ENCODE data around the gene CSF1. TPM values are rescaled to one million over a fixed set of nuclear protein-coding genes. Genes with fewer than 3 reads are reported as not detected.

CSF1 gene
- polyA plus RNA-seq, 1 of the 3 experiments (the other 2 are of a cell fraction): 31.9 TPM

DNA sequence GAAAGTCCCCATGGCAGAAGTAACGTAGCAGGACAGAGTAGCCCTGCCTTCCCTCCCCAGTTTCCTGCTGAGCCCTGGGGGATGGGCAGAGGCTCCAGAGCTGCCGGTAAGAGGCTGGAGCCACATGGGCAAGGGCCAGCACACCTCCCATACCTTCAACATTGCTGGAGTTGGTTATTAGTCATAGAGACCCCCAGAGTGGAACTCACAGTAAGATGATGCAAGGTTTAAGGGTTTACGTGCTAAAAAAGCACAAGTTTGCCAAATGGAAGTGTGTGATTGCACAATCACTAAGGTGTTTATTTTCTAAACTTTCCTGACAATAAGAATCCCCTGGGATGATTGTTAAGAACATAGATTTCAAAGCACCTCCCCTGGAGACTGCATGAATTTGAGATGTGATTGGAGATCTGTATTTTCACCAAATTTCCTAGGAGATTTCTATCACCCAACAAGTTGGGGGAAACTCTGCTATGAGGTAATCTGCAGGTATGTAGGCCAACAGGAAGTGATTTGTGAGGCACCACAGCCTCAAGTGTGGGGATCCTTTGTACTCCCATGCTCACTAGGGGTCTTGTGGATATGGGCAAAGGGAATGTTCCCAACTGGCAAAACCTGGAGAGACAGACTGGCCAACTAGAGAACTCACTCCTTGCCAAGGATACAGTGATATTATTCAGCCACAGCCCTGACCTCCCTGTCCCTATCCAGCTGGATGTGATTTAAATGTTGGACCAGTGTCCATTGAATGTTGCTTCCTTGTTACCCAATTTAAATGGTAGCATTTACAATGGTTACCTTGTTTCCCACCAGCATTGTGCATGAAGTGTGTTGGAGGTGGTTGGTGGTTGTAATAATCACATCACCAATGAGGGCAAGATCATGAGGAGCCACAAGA, 37.1 kb upstream of the CSF1 start:
- Histone ChIP-seq H3K9ac (no peak overlapping the region), H3K27me3 (ENCODE audit: insufficient read depth) (no peaks in the 10 kb centered on the region), H3F3A (replicated peaks; ENCODE audit: insufficient read depth) (peaks cover 18% of the 10 kb centered on the region), H3K27ac (ENCODE audit: low read depth in 2 of 2, low read length in 1 of 2) (0 out of 4 replicates have a peak overlapping the region, but pooled peaks of 1 of the 2 experiments have one; percentile 69), H4K20me1 (ENCODE audit: insufficient read depth) (no peaks in the 10 kb centered on the region), H3K4me1 (ENCODE audit: control insufficient read depth in 1 of 2, insufficient read depth in 2 of 2, low read depth in 1 of 2, low read length in 1 of 2) (peaks cover 4 to 28% of the 10 kb centered on the region in 2 experiments; a peak in 3 of 4 replicates), H2AFZ (ENCODE audit: low read depth) (no peak overlapping the region), H3K9me2 (no peaks in the 10 kb centered on the region), H3K9me3 (no peaks in the 10 kb centered on the region), H3K79me2 (ENCODE audit: insufficient read depth) (no peaks in the 10 kb centered on the region), H3K4me2 (peak overlapping the region; percentile 8; the same call in 1 of the 2 replicates), H3K4me3 (ENCODE audit: low read depth in 2 of 2, low read length in 1 of 2) (no peak overlapping the region), H3K36me3 (replicated peaks in 1 of 2; ENCODE audit: control insufficient read depth in 1 of 2, insufficient read depth in 2 of 2, low read length in 1 of 2) (no peaks in the 10 kb centered on the region)
- DNase-seq: no peak
- TF ChIP-seq RFX5 (IDR thresholded peaks at IDR 0.05; ENCODE audit: low read length) (no peak), ELF1 (IDR thresholded peaks at IDR 0.05) (no peak), TCF12 (IDR thresholded peaks at IDR 0.05) (no peak), CHD2 (IDR thresholded peaks at IDR 0.05; ENCODE audit: low read length, partially characterized antibody) (no peak), NFIC (IDR thresholded peaks at IDR 0.05; ENCODE audit: borderline replicate concordance) (no peak), EZH2phosphoT487 (IDR thresholded peaks at IDR 0.05; ENCODE audit: borderline replicate concordance, low read depth) (no peak), RCOR1 (IDR thresholded peaks at IDR 0.05; ENCODE audit: low read length) (no peak)
- TF ChIP-seq, protein P1, sequence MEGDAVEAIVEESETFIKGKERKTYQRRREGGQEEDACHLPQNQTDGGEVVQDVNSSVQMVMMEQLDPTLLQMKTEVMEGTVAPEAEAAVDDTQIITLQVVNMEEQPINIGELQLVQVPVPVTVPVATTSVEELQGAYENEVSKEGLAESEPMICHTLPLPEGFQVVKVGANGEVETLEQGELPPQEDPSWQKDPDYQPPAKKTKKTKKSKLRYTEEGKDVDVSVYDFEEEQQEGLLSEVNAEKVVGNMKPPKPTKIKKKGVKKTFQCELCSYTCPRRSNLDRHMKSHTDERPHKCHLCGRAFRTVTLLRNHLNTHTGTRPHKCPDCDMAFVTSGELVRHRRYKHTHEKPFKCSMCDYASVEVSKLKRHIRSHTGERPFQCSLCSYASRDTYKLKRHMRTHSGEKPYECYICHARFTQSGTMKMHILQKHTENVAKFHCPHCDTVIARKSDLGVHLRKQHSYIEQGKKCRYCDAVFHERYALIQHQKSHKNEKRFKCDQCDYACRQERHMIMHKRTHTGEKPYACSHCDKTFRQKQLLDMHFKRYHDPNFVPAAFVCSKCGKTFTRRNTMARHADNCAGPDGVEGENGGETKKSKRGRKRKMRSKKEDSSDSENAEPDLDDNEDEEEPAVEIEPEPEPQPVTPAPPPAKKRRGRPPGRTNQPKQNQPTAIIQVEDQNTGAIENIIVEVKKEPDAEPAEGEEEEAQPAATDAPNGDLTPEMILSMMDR (IDR thresholded peaks at IDR 0.05): no peak
- TF ChIP-seq, protein P2, sequence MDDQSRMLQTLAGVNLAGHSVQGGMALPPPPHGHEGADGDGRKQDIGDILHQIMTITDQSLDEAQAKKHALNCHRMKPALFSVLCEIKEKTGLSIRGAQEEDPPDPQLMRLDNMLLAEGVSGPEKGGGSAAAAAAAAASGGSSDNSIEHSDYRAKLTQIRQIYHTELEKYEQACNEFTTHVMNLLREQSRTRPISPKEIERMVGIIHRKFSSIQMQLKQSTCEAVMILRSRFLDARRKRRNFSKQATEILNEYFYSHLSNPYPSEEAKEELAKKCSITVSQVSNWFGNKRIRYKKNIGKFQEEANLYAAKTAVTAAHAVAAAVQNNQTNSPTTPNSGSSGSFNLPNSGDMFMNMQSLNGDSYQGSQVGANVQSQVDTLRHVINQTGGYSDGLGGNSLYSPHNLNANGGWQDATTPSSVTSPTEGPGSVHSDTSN (IDR thresholded peaks at IDR 0.05): no peak
- TF ChIP-seq, protein P3, sequence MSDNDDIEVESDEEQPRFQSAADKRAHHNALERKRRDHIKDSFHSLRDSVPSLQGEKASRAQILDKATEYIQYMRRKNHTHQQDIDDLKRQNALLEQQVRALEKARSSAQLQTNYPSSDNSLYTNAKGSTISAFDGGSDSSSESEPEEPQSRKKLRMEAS (IDR thresholded peaks at IDR 0.05; ENCODE audit: low read depth): no peak
- 80% methylated on average over 2 of the region's 3 CpGs for whole genome bisulfite sequencing (ENCODE audit: low lambda C conversion rate)
- POLR2A ChIA-PET: no interaction called here
- CTCF ChIA-PET: interaction anchor here (1.6 kb wide), 1 partner anchor 10 kb away, joined by 4 read pairs; no protein-coding TSS in a partner anchor

DNA sequence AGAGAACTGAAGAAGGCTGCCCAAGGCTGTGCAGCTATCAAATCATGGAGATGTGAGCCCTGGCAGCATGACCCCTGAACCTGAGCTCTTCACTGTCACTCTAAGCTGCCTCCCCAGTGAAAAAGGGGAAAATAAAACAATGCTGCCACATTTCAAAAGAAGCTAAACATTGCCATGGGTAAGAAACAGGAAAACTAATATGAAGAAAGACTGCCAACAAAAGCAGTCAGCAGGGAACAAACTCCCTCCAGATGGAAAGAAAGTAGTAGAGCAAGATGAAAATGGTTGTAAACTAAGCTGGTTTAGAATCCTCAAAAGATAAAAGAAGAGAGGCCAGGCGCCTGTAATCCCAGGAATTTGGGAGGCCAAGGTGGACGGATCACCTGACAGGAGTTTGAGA, 36.2 kb upstream of the CSF1 start:
- 96% methylated on average over 2 of the region's 2 CpGs for WGBS (ENCODE audit: low lambda C conversion rate)
- H3K9ac ChIP-seq: no peak overlapping the region
- no peak overlapping the region for H3K4me2 ChIP-seq
- no peak overlapping the region for H3K27ac ChIP-seq (ENCODE audit: low read depth in 2 of 2, low read length in 1 of 2)
- H2AFZ ChIP-seq (ENCODE audit: low read depth): no peak overlapping the region
- no peaks in the 10 kb centered on the region for H3K9me2 ChIP-seq
- TF ChIP-seq, protein P2 (IDR thresholded peaks at IDR 0.05): no peak
- TF ChIP-seq NFIC (IDR thresholded peaks at IDR 0.05; ENCODE audit: borderline replicate concordance) (no peak), SIN3A (IDR thresholded peaks at IDR 0.05; ENCODE audit: borderline replicate concordance, low read depth, low read length) (no peak), TAF1 (IDR thresholded peaks at IDR 0.05; ENCODE audit: borderline replicate concordance, low read depth, low read length) (no peak), EZH2phosphoT487 (IDR thresholded peaks at IDR 0.05; ENCODE audit: borderline replicate concordance, low read depth) (no peak), MEF2A (IDR thresholded peaks at IDR 0.05; ENCODE audit: borderline replicate concordance, low read depth) (no peak), FOXJ3 (CRISPR knock-in tag; IDR thresholded peaks at IDR 0.05) (no peak)
- TF ChIP-seq, protein P4, sequence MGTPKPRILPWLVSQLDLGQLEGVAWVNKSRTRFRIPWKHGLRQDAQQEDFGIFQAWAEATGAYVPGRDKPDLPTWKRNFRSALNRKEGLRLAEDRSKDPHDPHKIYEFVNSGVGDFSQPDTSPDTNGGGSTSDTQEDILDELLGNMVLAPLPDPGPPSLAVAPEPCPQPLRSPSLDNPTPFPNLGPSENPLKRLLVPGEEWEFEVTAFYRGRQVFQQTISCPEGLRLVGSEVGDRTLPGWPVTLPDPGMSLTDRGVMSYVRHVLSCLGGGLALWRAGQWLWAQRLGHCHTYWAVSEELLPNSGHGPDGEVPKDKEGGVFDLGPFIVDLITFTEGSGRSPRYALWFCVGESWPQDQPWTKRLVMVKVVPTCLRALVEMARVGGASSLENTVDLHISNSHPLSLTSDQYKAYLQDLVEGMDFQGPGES (IDR thresholded peaks at IDR 0.05; ENCODE audit: low read depth, low read length): no peak
- H3K27me3 ChIP-seq (ENCODE audit: insufficient read depth): no peaks in the 10 kb centered on the region
- H3K4me1 ChIP-seq (ENCODE audit: control insufficient read depth in 1 of 2, insufficient read depth in 2 of 2, low read depth in 1 of 2, low read length in 1 of 2): peaks cover 4 to 28% of the 10 kb centered on the region in 2 experiments; a peak in 3 of 4 replicates
- no peaks in the 10 kb centered on the region for H4K20me1 ChIP-seq (ENCODE audit: insufficient read depth)
- no peak for DNase-seq
- ChIA-PET CTCF (no interaction called here), POLR2A (no interaction called here)
- H3F3A ChIP-seq (replicated peaks; ENCODE audit: insufficient read depth): peaks cover 18% of the 10 kb centered on the region
- H3K9me3 ChIP-seq: no peaks in the 10 kb centered on the region
- H3K36me3 ChIP-seq (replicated peaks in 1 of 2; ENCODE audit: control insufficient read depth in 1 of 2, insufficient read depth in 2 of 2, low read length in 1 of 2): no peaks in the 10 kb centered on the region
- H3K4me3 ChIP-seq (ENCODE audit: low read depth in 2 of 2, low read length in 1 of 2): no peak overlapping the region
- H3K79me2 ChIP-seq (ENCODE audit: insufficient read depth): no peaks in the 10 kb centered on the region

Data from SK-N-SH (cell line).